HG03565 (cell line): ENCODE measurements around the gene CDCA4.
A peak's percentile ranks its signal among the peaks of the same experiment; 100 is the strongest.

Source experiments
- ATAC-seq: cut with Tn5 transposase; IDR thresholded peaks from one replicate; pipeline ENCODE4 v1.9.1; 2021; ENCODE audit warnings: mild to moderate bottlenecking, moderate library complexity; ENCODE audit not compliant: unreplicated experiment

CDCA4 gene

DNA sequence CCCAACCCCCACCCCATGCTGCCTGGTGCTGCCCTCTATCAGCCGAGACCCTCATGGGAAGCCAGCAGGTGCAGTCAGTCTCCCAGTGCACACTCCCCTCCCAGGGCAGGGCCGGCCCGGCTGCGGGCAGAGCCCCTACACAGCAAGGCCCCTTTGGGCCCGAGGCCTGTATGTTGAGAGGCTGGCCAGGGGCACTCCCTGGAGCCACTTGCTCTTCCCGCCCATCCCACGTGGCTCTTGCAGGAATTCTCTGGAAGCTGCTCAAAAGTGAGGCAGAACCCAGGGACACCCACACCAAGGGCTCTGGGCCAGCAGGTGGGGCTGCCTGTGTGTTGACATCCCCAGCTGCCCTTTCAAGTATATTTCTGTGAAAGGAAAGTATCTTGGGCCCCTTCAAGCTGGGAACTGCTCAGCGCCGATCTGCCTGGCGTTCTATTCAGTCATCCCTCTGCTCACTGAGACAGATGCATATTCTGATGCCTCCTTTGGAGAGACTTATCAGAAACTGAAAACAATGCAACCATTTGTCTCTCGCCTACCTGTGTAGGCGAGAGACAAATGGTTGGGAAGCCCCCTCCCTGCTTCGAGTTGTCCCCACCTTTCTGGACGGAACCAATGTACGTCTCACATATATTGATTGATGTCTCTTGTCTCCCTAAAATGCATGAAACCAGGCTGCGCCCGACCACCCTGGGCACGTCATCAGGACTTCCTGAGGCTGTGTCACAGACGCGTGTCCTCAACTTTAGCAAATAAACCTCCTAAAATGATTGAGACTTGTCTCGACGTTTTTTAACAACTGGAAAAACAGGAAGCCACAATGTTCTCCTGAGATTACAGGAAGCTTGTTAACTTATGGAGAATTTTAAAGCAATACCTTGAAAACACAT, 38.4 kb upstream of the CDCA4 start:
- ATAC-seq = no peak

DNA sequence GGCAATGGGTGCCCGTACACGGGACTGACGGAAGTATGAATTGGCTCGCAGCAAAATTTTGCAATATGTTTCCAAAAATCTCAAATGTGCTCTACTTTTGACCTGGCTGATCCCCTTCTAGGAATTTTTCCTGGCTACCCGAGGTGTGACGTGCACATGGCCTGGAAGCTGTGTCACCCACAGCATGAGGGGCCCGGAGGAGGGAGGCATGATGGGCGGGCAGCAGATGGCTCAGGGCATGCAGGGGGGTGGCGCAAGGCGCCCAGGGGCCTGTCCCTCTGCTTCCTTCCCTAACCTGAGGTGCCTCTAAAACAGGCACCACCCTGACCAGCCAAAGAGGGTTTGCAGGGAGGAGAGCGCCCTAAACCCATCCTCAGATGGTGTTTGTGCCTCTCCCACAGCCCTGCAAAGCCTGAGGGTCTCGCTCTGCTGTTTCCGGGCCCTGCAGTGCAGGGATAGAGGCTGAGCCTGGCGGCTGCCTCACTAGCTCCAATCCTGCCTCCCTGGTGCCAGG, 37.7 kb upstream of the CDCA4 start:
- ATAC-seq = no peak

DNA sequence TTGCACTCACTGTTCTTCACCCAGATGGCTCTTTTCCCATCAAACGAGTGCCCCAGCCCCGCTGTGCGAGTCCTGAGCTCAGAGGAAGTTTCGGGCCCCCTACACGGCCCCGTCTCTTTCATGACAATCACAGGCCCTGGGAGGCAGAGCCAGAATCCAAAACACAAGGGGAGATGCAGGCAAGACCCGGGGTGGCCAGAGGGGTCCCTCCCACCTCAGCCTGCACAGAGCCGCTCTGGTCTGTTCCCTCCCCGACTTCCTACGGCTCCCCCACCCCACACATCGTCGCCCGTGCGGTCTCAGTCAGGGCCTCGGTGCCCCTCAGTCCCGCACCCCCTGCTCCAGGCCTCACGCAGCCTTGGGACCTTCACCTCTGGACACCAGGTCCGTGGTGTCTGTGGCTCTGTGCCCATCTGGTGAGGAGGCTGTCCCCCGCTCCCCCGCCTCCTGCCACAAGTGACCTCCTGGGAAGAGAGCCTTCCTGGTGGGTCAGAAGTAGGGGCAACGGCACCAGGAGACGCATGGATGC, 35.5 kb upstream of the CDCA4 start:
- ATAC-seq = no peak

DNA sequence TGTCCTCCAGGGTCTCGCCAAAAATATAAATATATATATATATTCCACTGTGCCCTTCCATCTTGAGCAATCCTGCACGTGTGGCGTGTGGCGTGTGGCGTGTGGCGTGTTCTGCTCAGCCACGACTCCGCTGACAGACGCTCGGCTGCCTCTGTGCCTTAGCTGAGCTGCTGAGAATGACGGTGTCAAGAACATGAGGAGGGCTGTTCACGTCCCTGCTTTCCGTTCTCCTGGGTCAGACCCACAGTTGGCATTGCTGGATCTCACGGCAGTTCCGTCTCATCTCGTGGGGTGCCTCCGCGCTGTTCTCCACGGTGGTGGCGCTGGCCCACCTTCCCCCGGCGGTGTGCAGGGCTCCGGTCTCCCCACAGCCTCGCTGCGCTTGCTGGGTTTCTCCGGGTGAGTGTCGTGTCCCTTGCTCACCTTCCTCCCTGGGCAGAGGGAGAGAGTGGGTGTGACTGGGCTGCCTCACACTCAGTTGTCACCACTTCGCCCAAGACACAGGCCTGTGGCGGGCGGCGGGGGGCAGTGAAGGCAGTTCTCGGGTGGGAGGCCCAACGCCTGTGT, 34.9 kb upstream of the CDCA4 start:
- ATAC-seq = no peak

DNA sequence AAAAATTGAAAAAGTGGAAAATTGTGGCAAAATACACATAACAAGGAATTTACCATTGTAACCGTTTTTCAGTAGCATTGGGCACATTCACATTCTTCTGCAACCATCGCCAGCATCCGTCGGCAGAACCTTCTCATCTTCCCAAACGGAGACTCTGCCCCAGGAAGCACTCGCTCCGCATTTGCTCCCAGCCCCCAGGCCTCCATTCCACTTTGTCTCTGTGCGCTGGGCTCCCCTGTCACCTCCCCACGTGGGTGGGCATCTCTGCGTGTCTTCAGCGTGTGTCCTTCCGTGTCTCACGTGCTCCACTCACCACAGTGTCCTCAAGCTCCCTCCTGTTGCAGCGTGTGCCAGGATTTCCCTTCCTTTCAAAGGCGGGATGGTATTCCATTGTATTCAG, 34.5 kb upstream of the CDCA4 start:
- no peak for ATAC-seq

DNA sequence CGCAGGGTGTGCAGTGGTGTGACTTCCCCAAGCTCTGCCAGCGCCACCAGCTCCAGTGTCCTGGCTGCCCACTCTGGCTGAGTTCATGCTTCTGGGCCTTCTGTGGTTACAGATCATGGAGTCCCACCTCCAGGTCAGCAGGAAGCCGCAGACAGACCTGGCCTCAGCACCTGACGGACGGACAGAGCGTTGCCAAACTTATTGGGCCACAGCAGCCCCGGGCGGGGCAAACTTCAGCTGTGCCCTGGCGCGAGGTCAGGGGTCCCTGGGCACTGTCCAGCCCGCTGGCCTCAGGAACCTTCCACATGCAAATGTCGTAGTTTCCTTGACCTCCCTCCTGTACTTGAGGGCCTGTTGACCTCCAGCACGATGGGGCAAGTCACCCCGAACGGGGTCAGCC, 33.1 kb upstream of the CDCA4 start:
- no peak for ATAC-seq

DNA sequence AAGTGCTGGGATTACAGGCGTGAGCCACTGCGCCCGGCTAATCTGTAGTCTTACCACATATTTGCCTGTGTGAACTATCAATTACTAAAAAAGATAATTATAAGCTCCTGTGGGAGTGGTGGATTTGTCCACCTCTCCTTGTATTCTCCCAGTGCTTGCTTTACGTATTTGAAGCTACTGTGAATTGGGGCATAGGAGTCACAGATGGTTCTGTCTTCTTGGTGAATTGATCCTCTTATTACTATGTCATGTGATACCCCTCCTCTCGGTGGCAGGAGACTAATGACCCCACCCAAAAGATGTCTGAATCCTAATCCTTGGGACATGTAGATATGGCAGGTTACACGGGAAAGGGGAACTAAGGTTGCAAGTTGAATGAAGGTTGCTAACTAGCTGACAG, 32.5 kb upstream of the CDCA4 start:
- ATAC-seq = no peak

DNA sequence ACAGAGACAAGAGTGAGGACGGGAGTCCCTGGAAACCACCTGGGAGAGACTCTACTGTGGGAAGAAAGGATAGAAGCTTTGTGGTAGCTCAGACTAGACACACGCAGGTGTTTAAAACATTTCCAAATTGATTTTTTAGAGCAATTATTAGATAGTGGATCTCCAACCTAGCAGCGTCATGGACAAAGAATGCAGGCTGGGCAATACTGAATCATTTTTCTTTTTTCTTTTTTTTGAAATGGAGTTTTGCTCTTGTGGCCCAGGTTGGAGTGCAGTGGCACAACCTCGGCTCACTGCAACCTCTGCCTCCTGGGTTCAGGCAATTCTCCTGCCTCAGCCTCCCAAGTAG, 31.2 kb upstream of the CDCA4 start:
- ATAC-seq = no peak

DNA sequence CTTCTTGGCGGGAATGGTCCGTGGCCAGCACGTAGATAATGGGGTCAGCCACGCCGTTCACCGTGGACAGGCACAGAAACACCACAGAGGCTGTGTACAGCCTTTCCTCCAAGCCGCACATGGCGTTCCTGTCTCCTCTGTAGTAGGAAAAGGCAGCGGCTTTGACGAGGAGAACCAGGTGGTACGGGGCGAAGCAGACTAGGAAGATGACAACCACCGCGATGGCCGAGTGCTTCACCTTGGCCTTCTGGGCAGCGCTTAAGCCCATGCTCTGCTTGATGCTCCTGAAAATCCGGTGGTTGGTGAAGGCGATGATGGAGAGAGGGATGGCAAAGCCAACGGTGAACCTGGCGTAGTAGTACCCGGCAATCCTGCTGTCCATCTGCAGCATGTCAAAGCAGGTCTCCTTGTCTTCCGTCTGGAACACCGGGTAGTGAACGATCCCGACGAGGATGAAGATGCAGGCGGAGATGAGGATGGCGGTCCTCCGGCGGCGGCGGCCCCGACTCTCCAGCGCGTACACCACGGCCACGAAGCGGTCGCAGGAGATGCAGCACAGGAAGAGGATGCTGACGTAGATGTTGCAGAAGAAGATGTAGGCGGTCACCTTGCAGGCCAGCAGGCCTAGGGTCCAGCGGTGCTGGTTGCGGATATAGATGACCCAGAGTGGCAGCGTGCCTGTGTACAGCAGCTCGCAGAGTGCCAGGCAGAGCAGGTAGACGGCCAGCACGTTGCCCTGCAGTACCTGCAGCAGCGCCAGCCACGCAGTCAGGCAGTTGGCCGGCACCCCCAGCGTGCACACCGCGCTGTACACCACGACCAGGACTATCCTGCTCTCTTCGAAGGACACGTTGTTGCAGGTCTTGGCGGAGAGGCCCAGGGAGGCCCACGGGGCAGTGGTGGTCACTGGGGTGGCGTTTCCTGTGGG, 30.6 kb upstream of the CDCA4 start:
- no peak for ATAC-seq

DNA sequence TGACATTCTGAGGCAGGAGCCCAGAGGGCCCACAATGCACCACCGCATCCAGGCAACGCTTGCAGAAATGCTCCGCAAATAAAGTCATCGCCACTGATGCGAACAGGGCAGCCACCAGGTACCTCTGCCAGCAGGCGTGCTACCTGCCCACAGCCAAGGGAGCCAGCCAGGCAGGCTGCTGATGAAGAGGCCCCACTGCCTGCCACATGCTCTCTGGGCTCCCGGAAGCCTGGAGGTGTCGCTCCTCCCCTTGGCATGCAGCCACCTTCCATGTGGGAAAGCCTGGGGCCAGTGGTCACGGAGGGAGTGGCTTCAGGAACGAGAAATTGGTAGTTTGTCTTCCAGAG, 29.6 kb upstream of the CDCA4 start:
- no peak for ATAC-seq

DNA sequence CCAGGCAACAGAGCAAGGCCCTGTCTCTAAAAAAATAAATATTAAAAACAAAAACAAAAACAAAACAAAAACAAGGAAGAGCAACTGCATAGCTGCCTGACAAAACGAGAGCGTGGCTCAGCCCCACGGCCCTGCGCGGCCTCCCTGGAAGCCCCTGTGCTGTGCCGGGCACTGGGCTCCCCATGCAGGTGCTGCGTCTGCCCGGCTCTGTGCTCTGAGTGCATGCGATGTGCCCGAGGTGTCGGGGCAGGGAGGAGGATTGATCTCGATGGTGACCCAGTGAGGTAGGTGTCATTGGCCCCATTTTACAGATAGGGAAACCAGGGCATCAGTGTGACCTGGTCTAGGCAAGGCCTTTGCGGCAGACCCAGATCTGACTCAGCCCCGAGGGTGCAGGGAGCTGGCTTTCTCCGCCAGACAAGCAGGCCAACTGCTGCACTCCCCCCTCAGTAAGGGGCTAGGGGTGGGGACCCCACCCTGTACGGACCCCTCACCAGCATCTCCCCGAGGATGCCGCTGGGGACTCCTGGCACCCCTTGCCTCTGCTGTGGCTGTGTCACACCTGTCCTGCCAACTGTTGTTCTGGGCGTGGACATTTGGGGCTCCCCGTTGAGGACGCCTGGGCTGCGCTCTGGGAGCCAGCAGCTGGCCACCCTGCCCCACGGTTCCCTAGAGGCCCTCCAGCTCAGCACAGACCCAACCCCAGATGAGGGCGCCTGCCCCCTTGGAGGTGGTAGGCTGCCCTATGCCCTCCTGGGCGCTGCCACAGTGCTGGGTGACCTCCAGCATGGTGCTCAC, 29.1 kb upstream of the CDCA4 start:
- no peak for ATAC-seq

DNA sequence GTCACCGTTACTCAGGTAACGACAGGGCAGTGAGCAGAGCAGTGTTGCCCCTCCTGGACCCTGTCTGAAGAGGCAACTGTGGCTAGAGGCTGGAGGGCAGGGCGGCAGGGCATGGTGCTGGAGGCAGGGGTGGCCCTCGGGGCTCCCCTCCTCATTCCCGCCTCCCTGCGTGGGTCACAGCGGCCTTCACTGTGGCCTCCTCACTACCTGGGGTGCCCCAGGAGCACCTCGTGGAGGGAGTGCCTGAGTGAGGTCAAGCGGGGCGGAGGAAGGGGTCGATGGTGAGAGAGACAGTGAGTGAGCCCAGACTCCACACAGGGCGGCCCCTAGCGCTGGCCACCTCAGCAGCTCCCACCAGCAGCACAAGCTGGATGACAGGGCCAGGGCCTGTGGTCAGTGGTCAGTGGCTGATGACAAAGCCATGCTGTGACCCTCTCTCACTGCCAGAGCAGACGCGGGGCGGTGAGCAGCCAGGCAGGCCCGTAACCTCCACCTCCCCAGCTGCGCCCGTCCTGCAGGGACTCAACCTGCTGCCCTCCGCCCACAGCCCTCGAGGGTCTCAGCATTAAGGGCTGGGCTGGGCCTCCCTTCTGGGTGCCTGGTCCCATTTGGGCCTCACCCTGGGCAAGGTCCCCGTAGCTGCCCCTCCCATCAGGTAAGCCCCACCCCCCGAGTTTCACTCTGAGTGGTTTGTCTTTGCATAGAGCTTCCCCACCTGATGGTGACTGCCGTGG, 26.6 kb upstream of the CDCA4 start:
- ATAC-seq = no peak

DNA sequence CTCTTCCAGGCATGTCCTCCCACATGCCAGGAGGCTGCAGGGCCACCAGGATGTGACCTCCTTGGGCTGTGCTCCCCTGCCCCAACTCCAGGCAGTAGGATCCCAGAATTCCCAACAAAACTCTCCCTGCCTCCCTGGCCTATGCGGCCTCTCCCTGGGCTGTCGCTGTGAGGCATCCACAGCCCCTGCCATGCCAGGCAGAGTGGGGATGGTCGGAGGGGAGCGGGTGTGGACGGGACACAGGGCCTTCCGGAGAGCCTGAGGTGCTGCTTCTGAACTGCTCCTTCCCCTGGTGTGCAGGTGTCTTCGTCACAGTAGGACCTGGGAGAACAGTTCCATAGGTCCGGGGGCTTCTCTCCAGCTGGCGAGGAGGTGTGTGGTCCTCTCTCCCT, 26.0 kb upstream of the CDCA4 start:
- no peak for ATAC-seq

DNA sequence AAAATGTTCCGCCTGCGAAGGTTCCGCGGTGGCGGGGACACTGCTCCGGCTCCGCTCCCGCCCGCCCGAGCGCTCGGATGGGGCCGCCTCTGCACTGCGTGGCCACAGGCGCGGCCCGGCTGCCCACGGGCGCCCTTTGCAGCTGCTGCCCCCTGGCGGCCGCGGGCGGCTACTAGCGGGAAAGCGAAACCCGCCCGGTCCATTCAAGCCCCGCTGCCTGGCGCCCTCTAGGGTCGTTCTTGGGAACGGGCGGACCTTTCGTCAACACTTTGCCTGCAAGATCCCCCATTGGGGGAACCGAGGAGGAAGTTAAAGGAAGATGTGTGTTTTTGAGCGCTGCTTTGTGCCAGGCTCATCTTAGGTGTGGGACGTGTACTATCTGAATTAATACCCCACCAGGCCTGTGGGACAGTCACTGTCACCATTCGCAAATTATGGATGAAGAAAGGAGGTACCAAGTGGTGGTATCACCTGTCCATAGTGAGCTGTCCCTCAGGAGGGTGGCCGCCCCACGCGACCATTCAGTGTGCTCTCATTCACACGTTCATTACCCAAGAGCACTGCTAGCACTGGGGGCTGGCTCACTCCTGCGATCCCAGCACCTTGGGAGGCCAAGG, 24.9 kb upstream of the CDCA4 start:
- ATAC-seq = peak; percentile 75

DNA sequence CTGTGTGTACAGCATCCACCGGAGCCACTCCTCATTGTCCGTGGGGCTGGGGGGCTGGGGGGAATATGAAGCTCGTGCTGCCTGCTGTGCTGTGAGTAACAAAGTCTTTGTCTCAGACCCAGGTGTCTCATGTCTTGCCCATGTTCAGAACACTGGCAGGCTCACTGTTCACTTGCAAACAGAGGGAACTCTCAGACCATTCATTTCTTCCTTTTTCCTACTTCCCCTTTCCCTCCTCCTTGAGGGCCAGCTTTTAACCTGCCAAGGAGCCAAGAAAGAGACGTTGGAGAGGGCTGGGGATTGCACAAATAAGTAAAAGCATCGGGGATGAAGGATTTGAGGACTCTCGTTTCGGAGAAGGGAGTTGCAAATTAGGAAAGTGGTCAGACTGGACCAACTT, 22.8 kb upstream of the CDCA4 start:
- ATAC-seq = no peak

DNA sequence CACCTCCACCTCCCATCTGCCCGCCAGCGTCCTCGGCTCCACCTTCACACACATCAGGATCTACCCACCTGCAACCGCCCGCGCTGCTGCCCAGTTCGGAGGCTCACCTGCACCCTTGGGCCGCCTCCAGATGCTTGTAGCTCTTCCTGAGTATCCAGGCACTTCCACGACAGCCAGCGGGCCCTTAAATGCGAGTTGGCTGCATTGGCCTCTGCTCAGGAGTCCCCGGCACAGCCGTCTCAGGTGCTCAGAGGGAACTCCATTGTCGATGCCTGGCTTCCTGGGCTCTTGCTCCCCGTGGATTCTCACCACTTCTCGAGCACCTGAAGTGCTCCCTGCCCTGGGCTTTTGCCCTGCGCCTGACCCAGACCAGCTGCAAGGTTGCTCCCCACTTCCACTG, 21.9 kb upstream of the CDCA4 start:
- ATAC-seq = no peak

DNA sequence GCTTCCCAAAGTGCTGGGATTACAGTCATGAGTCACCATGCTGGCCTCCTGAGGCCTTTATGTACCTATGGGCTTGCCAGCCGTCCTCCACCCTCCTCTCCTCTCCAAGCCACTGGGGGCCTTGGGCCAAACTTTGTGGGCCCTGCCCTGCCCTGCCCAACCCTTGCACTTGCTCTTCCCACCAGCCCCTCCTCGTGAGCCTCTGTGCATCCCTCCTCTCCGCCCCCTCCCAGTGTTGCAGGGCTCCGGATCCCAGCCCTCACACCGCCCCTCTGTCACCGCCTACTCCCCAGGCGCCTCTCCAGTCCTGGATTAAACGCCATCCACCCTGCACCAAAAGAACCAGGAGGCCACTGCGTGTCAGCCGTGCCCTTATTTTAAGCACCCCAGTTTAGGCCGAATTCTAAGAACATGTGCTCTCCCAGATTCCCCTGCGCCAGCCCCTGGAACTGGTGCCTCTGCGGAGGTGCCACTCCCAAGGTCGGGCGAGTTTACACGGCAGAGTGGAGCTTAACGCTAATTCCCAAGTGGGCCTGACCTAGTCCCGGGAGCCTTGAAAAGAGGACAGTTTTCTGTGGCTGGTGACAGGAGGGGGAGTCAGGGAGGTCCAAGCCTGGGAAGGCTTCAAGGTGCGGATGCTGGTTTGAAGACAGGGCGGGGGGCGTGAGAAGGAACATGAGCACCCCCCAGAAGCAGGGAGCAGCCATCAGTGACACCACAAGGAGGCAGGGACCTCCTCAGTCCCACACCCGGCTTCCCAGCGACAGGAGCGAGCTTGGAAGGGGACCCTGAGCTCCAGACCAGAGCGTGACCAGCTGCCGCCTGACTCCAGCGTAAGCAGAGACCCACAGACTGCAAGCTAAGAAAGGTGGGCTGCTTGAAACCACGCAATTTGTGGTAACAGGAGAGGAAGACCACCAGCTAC, 21.2 kb upstream of the CDCA4 start:
- ATAC-seq = no peak

DNA sequence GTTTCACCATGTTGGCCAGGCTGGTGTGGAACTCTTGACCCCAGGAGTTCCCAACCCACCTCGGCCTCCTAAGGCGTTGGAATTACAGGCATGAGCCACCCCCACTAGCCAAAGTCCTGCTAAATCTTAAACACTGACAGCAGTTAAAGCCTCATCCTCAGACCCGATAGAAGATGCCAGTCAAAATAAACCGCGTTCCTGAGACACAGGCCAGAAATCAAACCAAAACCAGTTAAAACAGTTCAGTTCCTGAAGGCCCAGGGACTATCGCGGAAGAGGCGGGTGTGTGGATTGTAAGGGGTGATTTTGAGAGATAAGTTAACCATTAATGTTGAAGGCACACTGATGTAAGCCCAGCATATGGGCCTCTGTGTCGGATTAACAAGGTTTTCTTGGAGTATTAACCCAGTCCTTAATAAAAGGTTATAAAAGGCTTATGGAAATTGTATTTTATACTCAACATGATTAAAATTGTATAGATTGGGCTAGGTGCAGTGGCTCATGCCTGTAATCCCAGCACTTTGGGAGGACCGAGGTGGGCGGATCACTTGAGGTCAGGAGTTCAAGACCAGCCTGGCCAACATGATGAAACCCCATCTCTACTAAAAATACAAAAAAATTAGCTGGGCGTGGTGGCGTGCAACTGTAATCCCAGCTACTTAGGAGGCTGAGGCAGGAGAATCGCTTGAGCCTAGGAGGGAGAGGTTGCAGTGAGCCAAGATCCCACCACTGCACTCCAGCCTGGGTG, 18.7 kb upstream of the CDCA4 start:
- ATAC-seq = no peak
